IMR-90 (cell line): Measurements from ENCODE around the gene MORN4.

Source experiments
- CEBPB ChIP-seq: IDR thresholded peaks from 2 replicates; pipeline ENCODE4 v1.6.1; 2012; ENCODE audit warnings: low read depth, low read length, improper control_type of control experiment
- CTCF ChIP-seq: conservative IDR thresholded peaks from 2 replicates; pipeline ENCODE4 v1.5.1; 2012; ENCODE audit warnings: mild to moderate bottlenecking, low read depth, low read length, improper control_type of control experiment
- ELK1 ChIP-seq: fragments of 150-350 bp; IDR thresholded peaks from 2 replicates; pipeline ENCODE4 v1.6.1; 2016; ENCODE audit warnings: low read depth, mild to moderate bottlenecking, low read length, moderate library complexity, borderline replicate concordance
- FOS ChIP-seq: fragments of 150-350 bp; IDR thresholded peaks from 2 replicates; pipeline ENCODE4 v1.6.1; 2016; ENCODE audit warnings: low read depth, low read length
- MAFK ChIP-seq: IDR thresholded peaks from 2 replicates; pipeline ENCODE4 v1.6.1; 2012; ENCODE audit warnings: low read depth, low read length, improper control_type of control experiment
- MAZ ChIP-seq: IDR thresholded peaks from 2 replicates; pipeline ENCODE4 v1.6.1; 2012; ENCODE audit warnings: low read depth, mild to moderate bottlenecking, low read length, improper control_type of control experiment, moderate library complexity, borderline replicate concordance
- MXI1 ChIP-seq: IDR thresholded peaks from 2 replicates; pipeline ENCODE4 v1.6.1; 2012; ENCODE audit warnings: low read depth, mild to moderate bottlenecking, low read length, moderate library complexity, borderline replicate concordance
- NFE2L2 ChIP-seq: fragments of 150-350 bp; IDR thresholded peaks from 2 replicates; pipeline ENCODE4 v1.6.1; 2016; ENCODE audit warnings: low read depth, mild to moderate bottlenecking, low read length
- POLR2A ChIP-seq: IDR thresholded peaks from 2 replicates; pipeline ENCODE4 v1.6.1; 2012; ENCODE audit warnings: mild to moderate bottlenecking, low read depth, low read length
- RAD21 ChIP-seq: IDR thresholded peaks from 2 replicates; pipeline ENCODE4 v1.6.1; 2012; ENCODE audit warnings: low read length, improper control_type of control experiment
- RCOR1 ChIP-seq: IDR thresholded peaks from 2 replicates; pipeline ENCODE4 v1.6.1; 2012; ENCODE audit warnings: mild to moderate bottlenecking, low read length, improper control_type of control experiment; ENCODE audit not compliant: insufficient replicate concordance
- RFX5 ChIP-seq: IDR thresholded peaks from 2 replicates; pipeline ENCODE4 v1.8.0; 2012; ENCODE audit warnings: low read depth, mild to moderate bottlenecking, low read length, moderate library complexity
- SMC3 ChIP-seq: fragments of 150-350 bp; IDR thresholded peaks from 2 replicates; pipeline ENCODE4 v1.6.1; 2016; ENCODE audit warnings: low read depth, mild to moderate bottlenecking, antibody characterized with exemption, low read length, moderate library complexity
- USF2 ChIP-seq: fragments of 150-350 bp; IDR thresholded peaks from 2 replicates; pipeline ENCODE4 v1.6.1; 2017; ENCODE audit warnings: mild to moderate bottlenecking, antibody characterized with exemption, low read length, low read depth

GRCh38 chr10:97631098-97631497 is 2.2 kb downstream of the MORN4 start:
- TF ChIP-seq RAD21 (no peak), CTCF (no peak), USF2 (no peak), FOS (peak; percentile 93), POLR2A (no peak), NFE2L2 (no peak), MXI1 (no peak), MAZ (no peak), RFX5 (no peak), SMC3 (no peak), ELK1 (no peak), MAFK (no peak), CEBPB (no peak), RCOR1 (no peak)
